Esophagus muscularis mucosa (tissue), 4 donors: Measurements from ENCODE around the gene FILIP1L. TPM values are rescaled to one million over a fixed set of nuclear protein-coding genes. Genes with fewer than 3 reads are reported as not detected.

Source experiments
- DNase-seq: peaks from one replicate; pipeline ENCODE4 v3.0.0-alpha.2; 2017; ENCODE audit errors: extremely low spot score
- H3K27ac ChIP-seq, 4 donors: fragments of 200-600 bp; sonication (generic); replicated peaks in 1 of 4; 1 replicate in 3 of 4; 2 replicates in 1 of 4; pipeline ENCODE4 v1.5.1; 2016 to 2019; ENCODE audit warnings: mild to moderate bottlenecking in 1 of 4
- H3K27me3 ChIP-seq, 4 donors: fragments of 200-600 bp; sonication (generic); one replicate each; pipeline versions ENCODE4 v1.5.1 to v1.6.0; 2016 to 2019
- H3K36me3 ChIP-seq, 4 donors: fragments of 200-600 bp; sonication (generic); one replicate each; pipeline ENCODE4 v1.5.1; 2016 to 2019
- H3K4me1 ChIP-seq, 4 donors: fragments of 200-600 bp; sonication (generic); one replicate each; pipeline ENCODE4 v1.5.1; 2016 to 2019
- H3K4me3 ChIP-seq, 4 donors: fragments of 200-600 bp; sonication (generic); 1 replicate in 2 of 4; 2 replicates in 2 of 4; pipeline ENCODE4 v1.5.1; 2016 to 2019; ENCODE audit warnings: mild to moderate bottlenecking in 4 of 4, moderate library complexity in 1 of 4
- H3K9me3 ChIP-seq, 4 donors: fragments of 200-600 bp; sonication (generic); 1 replicate in 3 of 4; 2 replicates in 1 of 4; pipeline ENCODE4 v1.5.1; 2016 to 2019
- EP300 ChIP-seq: sonication (generic); formaldehyde crosslinking; IDR thresholded peaks from one replicate; pipeline ENCODE4 v1.6.1; 2017; ENCODE audit warnings: antibody characterized with exemption
- POLR2A ChIP-seq: fragments of 450-650 bp; IDR thresholded peaks from one replicate; pipeline ENCODE4 v1.6.1; 2017; ENCODE audit warnings: antibody characterized with exemption, moderate library complexity, mild to moderate bottlenecking, low read depth
- POLR2AphosphoS5 ChIP-seq, 2 donors: sonication (generic); formaldehyde crosslinking; IDR thresholded peaks; one replicate each; pipeline ENCODE4 v1.6.1; 2017; ENCODE audit warnings: antibody characterized with exemption in 2 of 2
- WGBS: methylation state at CpG from one replicate; pipeline ENCODE4 v1.1.5; 2018; 5-methylcytosine and 5-hydroxymethylcytosine counted together
- intact Hi-C: fragments of 100-400 bp; cut with DNase I; formaldehyde crosslinking; loops from one replicate; pipeline ENCODE4 v1.15.1; 2023
- total RNA-seq, 4 donors: library from RNA; depleted of rRNA; stranded (reverse); fragments of >200 nt; gene quantifications; one replicate each; pipeline versions ENCODE4 v1.1.0 to v1.2.1, GENCODE V29; 2016
- TF ChIP-seq, protein P1 (sequence below), 3 experiments: fragments of 200-600 bp in 2 of 3; fragments of 450-650 bp in 1 of 3; sonication (generic) in 2 of 3; IDR thresholded peaks; one replicate each; pipeline ENCODE4 v1.5.1; 2017 to 2019; ENCODE audit warnings: antibody characterized with exemption in 3 of 3, mild to moderate bottlenecking in 2 of 3, moderate library complexity in 1 of 3

FILIP1L gene
- total RNA-seq, 4 donors from 2014 or later, result 120 to 134 (median 127) TPM

DNA sequence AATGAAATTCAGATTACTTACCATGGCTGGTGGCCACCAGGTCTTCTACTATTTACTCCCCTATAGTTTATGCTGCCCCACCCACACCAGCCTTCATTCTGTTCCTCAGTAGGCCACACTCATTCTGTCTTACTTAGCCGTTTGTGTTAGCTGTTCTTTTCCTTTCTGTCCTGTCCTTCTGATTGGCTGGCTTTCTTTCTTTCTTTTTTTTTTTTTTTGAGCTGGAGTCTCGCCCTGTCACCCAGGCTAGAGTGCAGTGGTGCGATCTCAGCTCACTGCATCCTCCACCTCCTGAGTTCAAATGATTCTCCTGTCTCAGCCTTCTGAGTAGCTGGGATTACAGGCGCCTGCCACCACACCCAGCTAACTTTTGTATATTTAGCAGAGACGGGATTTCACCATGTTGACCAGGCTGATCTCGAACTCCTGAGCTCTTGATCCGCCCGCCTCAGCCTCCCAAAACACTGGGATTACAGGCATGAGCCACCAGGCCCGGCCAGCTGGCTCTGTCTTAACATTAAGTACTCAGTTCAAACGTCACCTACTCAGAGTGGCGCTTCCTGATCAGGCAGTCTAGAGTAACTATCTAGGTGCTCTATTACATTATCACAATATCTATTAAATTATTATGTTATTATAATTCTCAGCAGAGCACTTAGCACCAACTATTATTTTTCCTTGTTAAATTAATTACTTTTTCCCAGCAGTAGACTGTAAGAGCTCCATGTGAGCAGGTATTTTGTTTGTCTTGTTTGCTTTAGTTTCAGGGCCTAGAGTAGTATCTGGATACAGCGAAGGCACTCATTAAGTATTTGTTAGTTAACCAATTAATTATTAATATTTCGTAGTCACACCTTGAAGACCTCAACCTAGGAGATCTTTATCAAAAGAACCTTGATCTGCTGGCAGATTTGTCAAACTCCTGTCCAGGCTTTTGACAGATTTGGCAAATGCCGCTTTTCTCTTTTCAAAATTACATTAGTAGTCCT lies 290.3 kb downstream of the FILIP1L start:
- DNase-seq, result no peak
- no peak overlapping the region for H3K27ac ChIP-seq
- no peaks in the 10 kb centered on the region for H3K27me3 ChIP-seq
- H3K4me3 ChIP-seq, result no peak overlapping the region
- intact Hi-C loops, result loop anchor here (10.0 kb wide), 1 partner anchor 511 kb away; the partner anchor contains the start of gene NIT2
- TF ChIP-seq, protein P1, sequence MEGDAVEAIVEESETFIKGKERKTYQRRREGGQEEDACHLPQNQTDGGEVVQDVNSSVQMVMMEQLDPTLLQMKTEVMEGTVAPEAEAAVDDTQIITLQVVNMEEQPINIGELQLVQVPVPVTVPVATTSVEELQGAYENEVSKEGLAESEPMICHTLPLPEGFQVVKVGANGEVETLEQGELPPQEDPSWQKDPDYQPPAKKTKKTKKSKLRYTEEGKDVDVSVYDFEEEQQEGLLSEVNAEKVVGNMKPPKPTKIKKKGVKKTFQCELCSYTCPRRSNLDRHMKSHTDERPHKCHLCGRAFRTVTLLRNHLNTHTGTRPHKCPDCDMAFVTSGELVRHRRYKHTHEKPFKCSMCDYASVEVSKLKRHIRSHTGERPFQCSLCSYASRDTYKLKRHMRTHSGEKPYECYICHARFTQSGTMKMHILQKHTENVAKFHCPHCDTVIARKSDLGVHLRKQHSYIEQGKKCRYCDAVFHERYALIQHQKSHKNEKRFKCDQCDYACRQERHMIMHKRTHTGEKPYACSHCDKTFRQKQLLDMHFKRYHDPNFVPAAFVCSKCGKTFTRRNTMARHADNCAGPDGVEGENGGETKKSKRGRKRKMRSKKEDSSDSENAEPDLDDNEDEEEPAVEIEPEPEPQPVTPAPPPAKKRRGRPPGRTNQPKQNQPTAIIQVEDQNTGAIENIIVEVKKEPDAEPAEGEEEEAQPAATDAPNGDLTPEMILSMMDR (IDR thresholded peaks at IDR 0.05), result no peak
- TF ChIP-seq POLR2A (no peak), EP300 (no peak), POLR2AphosphoS5 (IDR thresholded peaks at IDR 0.05) (no peak)
- peaks cover 0 to 24% (median 7%) of the 10 kb centered on the region in 4 donors for H3K4me1 ChIP-seq
- no peaks in the 10 kb centered on the region for H3K36me3 ChIP-seq
- 89% methylated on average over 14 of the region's 14 CpGs for WGBS
- no peaks in the 10 kb centered on the region for H3K9me3 ChIP-seq

DNA sequence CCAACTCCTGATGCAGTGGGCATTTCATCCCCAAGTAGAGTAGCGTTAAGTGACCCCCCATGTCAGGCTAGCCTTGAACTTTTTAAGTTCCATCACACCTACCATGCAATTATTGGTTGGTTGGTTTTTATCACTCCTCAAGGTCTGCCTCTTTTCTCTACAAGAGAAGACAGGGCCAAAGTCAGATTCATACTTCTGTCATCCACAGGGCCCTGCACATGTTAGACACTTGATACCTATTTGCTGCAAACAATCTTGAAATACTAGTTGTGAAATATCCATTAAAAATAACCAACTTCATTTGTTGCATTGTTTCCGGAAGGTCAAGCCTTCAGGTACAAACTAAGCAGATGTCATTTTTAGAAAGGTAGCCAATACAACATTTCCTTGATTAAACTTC lies 295.5 kb downstream of the FILIP1L start:
- H3K27ac ChIP-seq, result peak overlapping the region in 2 of 4 donors; percentile 89 to 90
- WGBS, result 96% methylated on average over 2 of the region's 2 CpGs
- no peaks in the 10 kb centered on the region for H3K36me3 ChIP-seq
- H3K27me3 ChIP-seq, result no peaks in the 10 kb centered on the region
- peaks cover 6 to 42% (median 24%) of the 10 kb centered on the region in 4 donors for H3K4me1 ChIP-seq
- no peak for DNase-seq
- peak overlapping the region in 3 of 4 donors; percentile 73 to 87 (median 73) for H3K4me3 ChIP-seq
- intact Hi-C loops, result loop anchor here (5.0 kb wide), 1 partner anchor 583 kb away; the partner anchor contains the start of genes LNP1 and TOMM70
- no peaks in the 10 kb centered on the region for H3K9me3 ChIP-seq
- no peak for TF ChIP-seq POLR2AphosphoS5 (IDR thresholded peaks at IDR 0.05)
- TF ChIP-seq, protein P1 (IDR thresholded peaks at IDR 0.05), result no peak
- TF ChIP-seq EP300, result no peak
- TF ChIP-seq POLR2A, result no peak

DNA sequence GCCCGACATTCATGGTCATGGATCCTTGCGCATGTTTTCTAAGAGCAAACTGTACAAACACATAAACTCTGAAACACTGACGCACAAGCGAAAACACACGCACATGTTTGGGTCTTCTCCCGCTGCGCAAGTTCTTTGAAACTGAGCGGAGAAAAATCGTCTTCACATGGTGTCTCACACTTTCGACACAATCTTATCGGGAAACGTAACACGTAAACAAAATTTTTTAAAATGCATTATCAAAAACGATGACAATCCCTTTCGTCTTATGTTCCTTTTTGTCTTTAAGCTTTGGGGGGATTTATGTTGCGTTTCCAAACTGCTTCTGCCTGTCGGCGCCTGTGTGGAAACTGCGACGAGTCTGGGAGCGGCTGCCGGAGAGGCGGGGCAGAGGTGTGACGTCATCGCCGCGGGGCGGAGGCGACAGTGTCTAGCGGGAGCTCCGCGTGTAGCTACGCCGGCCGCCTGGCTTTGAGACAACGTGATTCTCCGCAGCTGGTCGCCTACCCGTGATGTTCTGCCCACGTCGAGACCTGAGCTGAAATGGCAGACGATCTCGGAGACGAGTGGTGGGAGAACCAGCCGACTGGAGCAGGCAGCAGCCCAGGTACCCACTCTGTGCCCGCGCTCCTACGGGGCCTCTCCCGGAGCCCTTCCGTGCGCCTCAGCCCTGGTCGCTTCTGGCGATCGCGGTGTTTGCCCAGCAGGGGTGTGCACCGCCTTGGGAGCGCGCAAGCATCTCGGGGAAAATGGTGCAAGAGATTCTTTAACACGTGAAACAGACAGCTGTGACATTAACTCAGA lies 296.7 kb downstream of the FILIP1L start, which contains the start of gene CMSS1:
TSS of gene CMSS1 (plus strand) at position 426 of the 804 bp plus-strand sequence.
- peak; percentile 98 for DNase-seq
- H3K27me3 ChIP-seq, result no peaks in the 10 kb centered on the region
- H3K36me3 ChIP-seq, result no peaks in the 10 kb centered on the region
- TF ChIP-seq EP300 (no peak), POLR2A (peak; percentile 67), POLR2AphosphoS5 (IDR thresholded peaks at IDR 0.05) (peak; percentile 87 to 90)
- TF ChIP-seq, protein P1 (IDR thresholded peaks at IDR 0.05), result peak in 2 of 3 experiments; percentile 21 to 44
- H3K4me1 ChIP-seq, result peaks cover 6 to 36% (median 24%) of the 10 kb centered on the region in 4 donors
- no peaks in the 10 kb centered on the region for H3K9me3 ChIP-seq
- intact Hi-C loops, result loop anchor here (5.0 kb wide), 1 partner anchor 585 kb away; the partner anchor contains the start of genes LNP1 and TOMM70
- H3K4me3 ChIP-seq, result peak within 1 kb of the TSS; percentile 73 to 87 (median 74)
- peak within 1 kb of the TSS; percentile 89 to 91 (median 90) for H3K27ac ChIP-seq
- 0% methylated on average over 40 of the region's 60 CpGs for WGBS

DNA sequence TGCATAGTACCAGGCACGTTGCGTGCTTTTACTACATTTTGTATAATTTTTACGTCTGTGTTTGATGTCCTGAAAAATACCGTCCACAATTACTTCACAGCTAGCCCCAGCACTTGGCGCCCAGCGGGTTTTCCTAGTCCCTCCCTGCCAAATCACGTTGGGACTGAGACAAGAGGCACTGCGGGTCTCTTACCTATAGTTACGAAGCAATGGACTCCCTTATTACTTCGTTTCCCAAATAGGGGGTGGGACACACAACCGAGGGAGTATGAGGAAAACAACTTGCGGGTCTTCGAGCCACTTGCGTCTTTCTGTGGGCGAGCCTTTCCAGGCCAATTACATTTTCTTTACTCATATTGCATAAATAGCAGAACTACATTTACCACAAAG lies 297.3 kb downstream of the FILIP1L start:
- intact Hi-C loops, result loop anchor here (5.0 kb wide), 1 partner anchor 585 kb away; the partner anchor contains the start of genes LNP1 and TOMM70
- DNase-seq, result no peak
- TF ChIP-seq POLR2A (no peak), EP300 (no peak), POLR2AphosphoS5 (IDR thresholded peaks at IDR 0.05) (no peak)
- TF ChIP-seq, protein P1 (IDR thresholded peaks at IDR 0.05), result no peak
- peaks cover 6 to 36% (median 24%) of the 10 kb centered on the region in 4 donors for H3K4me1 ChIP-seq
- H3K9me3 ChIP-seq, result no peaks in the 10 kb centered on the region
- H3K4me3 ChIP-seq, result peak overlapping the region; percentile 73 to 87 (median 74)
- WGBS, result 5% methylated on average over 13 of the region's 15 CpGs
- H3K36me3 ChIP-seq, result no peaks in the 10 kb centered on the region
- no peaks in the 10 kb centered on the region for H3K27me3 ChIP-seq
- H3K27ac ChIP-seq, result peak overlapping the region; percentile 89 to 91 (median 90)
